ENCODE data around the gene ODC1.
"Not testable (repeated sequence)": the region's sequence is repeated elsewhere in the genome, so short reads cannot be mapped to it uniquely, and the experiment has no call there.

ODC1 gene

GRCh38 chr2:10447895-10448575, at the start of gene ODC1:
Gene ODC1 (minus strand): TSS chr2:10448327. CDS start chr2:10445032, 3,295 bp downstream.
- DNase-seq (ENCODE audit: low read depth, low spot score): no peak

DNA sequence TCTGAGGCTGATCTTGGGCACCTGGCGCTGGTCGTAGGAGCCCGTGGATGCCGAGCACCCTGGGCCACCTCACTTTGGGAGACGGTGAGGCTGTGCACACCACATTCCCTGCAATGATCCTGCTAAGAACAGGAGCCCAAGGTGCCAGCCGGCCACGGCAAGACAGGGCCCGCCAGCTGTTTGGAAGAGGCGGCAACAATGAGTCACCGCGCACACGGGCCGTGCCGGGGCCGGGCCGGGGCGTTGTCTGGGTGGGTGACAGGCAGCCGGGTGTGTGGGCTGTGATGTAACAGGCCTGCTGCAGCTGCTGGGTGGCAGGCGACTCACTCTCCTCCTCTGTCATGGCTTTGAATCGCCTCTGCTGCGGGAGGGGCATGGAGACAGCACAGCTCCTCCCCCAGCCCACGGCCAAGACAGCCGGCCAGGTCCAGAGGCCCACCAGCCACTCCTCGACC, 49.7 kb upstream of the ODC1 start:
- no peak for DNase-seq (ENCODE audit: low read depth, low spot score)

DNA sequence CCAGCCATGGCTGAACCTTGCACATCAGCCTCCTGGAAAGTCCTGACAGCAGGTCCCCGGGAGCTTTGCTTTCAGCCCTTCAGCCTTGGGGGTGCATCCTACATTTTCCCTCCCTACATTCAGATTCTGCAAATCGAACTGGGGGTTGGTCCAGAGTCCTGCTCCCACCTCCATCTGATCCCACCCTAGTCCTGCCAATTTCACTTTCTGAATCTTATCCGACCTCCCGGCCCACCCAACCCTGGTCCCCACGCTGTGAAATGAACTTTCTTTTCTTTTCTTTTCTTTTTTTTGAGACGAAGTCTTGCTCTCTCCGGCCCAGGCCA, 47.8 kb upstream of the ODC1 start:
- DNase-seq (ENCODE audit: low read depth, low spot score): no peak

- no peak for DNase-seq (ENCODE audit: low read depth, low spot score)
These were observed 47.3 kb upstream of the ODC1 start for GRCh38 chr2:10495311-10495987.

GRCh38 chr2:10494351-10495066, 46.4 kb upstream of the ODC1 start:
- no peak for DNase-seq (ENCODE audit: low read depth, low spot score)

- DNase-seq (ENCODE audit: low read depth, low spot score): peak; percentile 72
These were observed 45.6 kb upstream of the ODC1 start for GRCh38 chr2:10493634-10494281.

DNA sequence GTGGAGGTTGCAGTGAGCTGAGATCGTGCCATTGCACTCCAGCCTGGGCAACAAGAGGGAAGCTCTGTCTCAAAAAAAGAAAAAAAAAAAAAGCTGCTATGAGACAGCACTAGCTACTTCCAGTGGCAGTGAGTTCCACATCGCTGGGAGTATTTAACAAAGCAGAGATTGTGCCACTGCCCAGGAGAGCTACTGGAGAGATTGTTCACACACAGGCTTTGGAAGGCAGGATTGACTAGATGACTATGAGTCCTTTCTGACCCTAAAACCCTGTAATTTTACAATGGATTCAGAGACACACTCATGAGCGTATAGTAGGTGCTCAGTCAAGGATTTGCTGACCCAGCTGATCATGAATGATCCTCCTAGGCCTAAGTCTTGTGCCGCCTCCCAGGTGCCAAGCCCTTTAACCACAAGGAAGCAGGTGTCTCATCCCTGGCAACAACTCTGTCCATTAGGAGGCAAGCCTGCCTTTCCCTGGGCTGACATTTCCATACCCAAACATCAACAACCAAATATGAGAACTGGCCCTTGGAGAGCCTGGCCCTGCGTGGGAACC, 45.0 kb upstream of the ODC1 start:
- no peak for DNase-seq (ENCODE audit: low read depth, low spot score)

DNA sequence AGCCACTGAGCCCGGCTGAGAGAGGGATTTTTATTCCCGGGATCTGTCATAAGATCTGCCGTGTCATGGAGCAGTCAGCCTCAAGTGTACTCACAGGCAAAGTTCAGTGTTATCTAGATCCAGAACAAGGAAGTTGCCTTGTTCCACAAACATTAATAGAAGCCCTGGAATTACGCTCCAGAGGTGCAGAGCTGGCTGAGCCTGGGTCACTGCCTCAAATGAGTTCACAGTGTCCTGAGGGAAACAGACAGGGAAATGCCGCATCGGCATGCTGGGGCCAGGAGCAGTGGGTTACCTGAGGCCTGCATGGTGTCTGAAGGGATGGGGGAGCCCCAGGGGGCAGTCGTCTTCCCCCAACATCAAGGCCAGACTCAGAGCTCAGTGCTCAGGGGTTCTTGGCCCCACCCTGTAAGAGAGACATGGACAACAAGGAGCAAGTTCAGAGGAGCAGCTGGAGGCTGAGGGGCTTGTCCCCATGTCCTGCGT, 42.7 kb upstream of the ODC1 start:
- no peak for DNase-seq (ENCODE audit: low read depth, low spot score)

GRCh38 chr2:10489842-10490555, 41.9 kb upstream of the ODC1 start:
- peak; percentile 46 for DNase-seq (ENCODE audit: low read depth, low spot score)

DNA sequence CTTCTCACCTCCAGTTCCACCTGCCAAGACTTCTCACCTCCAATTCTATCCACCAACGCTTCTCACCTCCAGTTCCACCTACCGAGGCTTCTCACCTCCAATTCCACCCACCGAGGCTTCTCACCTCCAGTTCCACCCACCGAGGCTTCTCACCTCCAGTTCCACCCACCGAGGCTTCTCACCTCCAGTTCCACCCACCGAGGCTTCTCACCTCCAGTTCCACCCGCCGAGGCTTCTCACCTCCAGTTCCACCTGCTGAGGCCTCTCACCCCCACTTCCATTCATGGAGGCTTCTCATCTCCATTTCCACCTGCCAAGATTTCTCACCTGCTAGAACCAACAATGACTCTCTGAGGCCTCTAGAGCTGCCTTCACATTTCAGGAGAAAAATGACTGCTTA, 40.0 kb upstream of the ODC1 start:
- DNase-seq (ENCODE audit: low read depth, low spot score): not testable (repeated sequence)

DNA sequence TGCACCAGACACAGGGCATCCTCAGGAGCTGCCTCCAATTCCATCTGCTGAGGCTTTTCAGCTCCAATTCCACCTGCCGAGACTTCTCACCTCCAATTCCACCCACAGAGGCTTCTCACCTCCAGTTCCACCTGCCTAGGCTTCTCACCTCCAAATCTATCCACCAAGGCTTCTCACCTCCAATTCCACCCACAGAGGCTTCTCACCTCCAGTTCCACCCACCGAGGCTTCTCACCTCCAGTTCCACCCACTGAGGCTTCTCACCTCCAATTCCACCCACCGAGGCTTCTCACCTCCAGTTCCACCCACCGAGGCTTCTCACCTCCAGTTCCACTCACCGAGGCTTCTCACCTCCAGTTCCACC, 39.6 kb upstream of the ODC1 start:
- DNase-seq (ENCODE audit: low read depth, low spot score): not testable (repeated sequence)

- no peak for DNase-seq (ENCODE audit: low read depth, low spot score)
These were observed 39.1 kb upstream of the ODC1 start for GRCh38 chr2:10487081-10487740.

GRCh38 chr2:10486601-10487079, 38.5 kb upstream of the ODC1 start:
- no peak for DNase-seq (ENCODE audit: low read depth, low spot score)

- no peak for DNase-seq (ENCODE audit: low read depth, low spot score)
These were observed 38.0 kb upstream of the ODC1 start for GRCh38 chr2:10486091-10486490.

DNA sequence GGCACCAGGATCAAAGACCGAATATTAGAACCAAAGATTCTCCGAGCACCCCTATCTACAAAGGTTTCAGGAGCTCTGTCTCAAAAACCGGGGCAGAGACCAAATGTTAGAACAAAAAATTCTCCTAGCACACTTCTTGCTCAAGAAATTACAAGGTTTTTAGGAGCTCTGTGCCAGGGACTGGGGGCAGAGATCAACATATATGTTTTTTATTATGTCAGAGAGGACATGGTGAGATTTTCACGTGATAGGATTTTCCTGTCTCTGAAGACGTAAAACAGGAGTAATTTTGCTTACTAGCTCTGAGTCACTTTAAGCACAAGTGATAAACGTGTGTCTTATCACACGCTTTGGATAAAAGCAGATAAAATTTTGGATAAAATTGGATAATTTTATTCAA, 34.8 kb upstream of the ODC1 start:
- DNase-seq (ENCODE audit: low read depth, low spot score): no peak

DNA sequence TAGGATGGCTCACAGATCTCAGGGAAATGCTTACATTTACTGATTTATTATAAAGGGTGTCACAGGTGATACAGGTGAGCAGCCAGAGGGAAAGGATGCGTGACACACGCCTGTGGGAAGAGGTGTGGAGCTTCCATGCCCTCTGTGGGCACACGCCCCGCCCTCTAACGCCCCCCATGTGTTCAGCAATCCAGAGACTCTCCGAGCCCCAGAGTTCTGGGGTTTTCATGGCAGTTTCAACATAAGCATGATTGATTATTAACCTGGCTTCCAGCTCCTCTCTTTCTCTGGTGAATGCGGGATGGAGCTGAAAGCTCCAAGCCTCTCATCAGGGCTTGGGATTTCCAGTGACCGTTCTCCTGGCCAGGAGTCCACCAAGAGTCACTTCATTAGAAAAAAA, 34.3 kb upstream of the ODC1 start:
- DNase-seq (ENCODE audit: low read depth, low spot score): no peak

DNA sequence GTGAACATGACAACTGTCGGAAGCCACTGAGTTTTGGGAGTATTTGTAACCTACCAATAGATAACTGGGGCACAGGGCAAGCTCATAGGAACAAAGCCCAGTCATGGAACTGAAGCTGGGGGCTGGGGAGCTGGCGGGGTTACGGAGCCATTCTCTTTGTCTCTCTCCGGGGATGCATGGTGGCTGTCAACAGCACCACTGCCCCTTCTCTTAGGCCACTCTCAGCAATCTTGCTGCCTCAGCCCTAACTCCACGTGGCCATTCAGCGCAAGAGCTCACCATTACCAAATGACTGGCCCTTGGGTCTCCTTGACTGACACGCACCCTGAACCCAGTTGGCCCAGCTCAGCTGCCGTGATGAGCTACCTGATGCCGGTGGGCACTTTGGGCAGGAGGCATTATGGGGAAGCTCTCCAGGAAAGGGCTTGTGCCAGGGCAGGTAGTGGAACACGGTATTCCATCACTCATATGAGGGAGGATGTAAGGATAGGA, 33.6 kb upstream of the ODC1 start:
- DNase-seq (ENCODE audit: low read depth, low spot score): no peak

DNA sequence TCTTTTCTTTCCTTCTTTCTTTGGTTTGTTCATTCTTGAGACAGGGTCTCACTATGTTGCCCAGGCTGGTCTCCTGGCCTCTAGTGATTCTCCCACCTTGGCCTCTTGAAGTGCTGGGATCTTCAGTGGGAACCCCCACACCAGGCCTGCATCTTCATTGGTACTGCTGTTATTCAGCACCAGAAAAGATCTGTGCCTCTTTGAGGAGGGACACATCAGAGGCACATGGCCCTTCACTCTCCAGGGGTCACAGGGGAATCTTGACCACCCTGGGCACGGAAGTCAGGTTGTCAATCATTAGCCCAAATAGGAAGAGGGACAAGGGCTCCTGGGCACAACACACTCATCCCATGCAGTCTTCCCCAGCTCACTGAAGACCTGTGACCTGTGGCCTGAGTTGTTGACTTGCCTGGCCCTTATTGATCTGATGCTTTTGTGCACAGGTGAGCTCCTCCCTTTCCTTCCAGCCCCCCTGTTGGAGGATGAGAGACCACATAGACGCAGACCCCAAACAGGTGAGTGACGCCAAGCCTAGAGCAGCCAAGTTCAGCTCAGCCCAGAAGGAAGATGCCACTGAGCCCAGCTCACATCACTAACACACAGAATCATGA, 33.0 kb upstream of the ODC1 start:
- no peak for DNase-seq (ENCODE audit: low read depth, low spot score)

DNA sequence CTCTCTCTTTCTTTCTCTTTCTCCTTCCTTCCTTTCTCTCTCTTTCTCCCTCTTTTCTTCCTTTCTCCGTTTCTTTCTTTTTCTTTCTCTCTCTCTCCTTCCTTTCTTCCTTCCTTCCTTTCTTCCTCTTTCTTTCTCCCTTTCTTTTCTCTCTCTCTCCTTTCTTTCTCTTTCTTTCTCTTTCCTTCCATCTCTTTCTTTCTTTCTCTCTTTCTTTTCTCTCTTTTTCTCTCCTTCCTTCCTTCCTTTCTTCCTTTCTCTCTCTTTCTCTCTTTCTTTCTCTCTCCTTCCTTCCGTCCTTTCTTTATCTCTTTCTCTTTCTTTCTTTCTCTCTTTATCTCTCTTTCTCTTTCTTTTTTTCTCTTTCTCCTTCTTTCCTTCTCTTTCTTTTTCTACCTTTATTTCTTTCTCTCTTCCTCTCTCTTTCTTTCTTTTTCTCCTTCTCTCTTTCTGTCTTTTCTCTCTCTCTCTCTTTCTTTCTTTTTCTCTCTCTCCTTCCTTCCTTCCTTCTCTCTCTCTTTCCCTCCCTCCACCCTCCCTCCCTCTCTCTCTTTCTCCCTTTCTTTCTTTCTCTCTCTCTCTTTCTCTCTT, 32.3 kb upstream of the ODC1 start:
- no peak for DNase-seq (ENCODE audit: low read depth, low spot score)

DNA sequence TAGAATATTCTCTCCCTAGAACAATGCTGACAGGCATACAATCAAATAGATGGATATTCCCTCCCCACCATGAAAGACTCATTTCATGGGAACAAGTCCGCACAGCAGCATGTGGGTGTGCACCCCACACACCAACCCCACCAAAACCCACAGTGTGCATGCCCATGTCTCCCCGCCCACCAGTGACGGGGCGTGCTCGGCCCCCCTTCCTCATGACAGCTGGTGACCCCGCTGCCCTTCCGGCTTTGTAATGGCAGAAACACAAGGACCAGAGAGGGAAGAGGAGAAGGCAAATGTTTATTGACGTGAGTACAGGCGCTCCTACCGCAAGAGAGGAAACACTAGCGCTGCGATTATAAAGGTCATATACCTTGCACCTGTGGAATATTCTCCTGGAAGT, 30.8 kb upstream of the ODC1 start:
- DNase-seq (ENCODE audit: low read depth, low spot score): no peak
